ENCODE data around the gene HPN.
A peak's percentile ranks its signal among the peaks of the same experiment; 100 is the strongest.

HPN gene

DNA sequence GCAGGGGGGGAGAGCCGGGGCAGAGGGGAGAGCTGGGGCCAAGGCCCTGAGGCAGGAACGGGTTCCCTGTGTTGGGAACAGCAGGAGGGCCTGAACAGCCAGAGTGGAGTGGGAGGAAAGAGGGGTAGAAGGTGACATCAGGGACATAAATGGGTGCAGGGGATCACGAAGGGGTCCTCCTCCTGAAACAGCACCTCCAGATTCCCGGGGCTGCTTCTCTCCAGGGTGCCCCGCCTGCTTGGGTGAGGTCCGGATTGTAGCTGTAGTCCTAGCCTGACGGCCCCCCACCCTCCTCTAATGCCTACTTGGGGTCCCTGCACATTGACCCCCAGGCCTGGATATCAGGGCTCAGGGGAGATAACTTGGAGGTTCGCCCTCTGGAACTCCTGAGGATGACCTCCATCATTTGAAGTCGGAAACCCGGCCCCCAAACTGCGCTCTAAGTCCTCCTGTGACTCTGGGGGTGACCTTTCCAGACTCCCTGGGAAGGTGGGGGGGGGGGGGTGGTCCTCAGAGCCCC lies 11.7 kb upstream of the HPN start:
- TF ChIP-seq, protein P1, sequence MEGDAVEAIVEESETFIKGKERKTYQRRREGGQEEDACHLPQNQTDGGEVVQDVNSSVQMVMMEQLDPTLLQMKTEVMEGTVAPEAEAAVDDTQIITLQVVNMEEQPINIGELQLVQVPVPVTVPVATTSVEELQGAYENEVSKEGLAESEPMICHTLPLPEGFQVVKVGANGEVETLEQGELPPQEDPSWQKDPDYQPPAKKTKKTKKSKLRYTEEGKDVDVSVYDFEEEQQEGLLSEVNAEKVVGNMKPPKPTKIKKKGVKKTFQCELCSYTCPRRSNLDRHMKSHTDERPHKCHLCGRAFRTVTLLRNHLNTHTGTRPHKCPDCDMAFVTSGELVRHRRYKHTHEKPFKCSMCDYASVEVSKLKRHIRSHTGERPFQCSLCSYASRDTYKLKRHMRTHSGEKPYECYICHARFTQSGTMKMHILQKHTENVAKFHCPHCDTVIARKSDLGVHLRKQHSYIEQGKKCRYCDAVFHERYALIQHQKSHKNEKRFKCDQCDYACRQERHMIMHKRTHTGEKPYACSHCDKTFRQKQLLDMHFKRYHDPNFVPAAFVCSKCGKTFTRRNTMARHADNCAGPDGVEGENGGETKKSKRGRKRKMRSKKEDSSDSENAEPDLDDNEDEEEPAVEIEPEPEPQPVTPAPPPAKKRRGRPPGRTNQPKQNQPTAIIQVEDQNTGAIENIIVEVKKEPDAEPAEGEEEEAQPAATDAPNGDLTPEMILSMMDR (IDR thresholded peaks at IDR 0.05; ENCODE audit: control insufficient read depth, extremely low read depth, insufficient read depth), result no peak
- H3K4me3 ChIP-seq (ENCODE audit: low read depth, low read length), result peak overlapping the region; percentile 19
- no peak for DNase-seq (ENCODE audit: low read depth)

DNA sequence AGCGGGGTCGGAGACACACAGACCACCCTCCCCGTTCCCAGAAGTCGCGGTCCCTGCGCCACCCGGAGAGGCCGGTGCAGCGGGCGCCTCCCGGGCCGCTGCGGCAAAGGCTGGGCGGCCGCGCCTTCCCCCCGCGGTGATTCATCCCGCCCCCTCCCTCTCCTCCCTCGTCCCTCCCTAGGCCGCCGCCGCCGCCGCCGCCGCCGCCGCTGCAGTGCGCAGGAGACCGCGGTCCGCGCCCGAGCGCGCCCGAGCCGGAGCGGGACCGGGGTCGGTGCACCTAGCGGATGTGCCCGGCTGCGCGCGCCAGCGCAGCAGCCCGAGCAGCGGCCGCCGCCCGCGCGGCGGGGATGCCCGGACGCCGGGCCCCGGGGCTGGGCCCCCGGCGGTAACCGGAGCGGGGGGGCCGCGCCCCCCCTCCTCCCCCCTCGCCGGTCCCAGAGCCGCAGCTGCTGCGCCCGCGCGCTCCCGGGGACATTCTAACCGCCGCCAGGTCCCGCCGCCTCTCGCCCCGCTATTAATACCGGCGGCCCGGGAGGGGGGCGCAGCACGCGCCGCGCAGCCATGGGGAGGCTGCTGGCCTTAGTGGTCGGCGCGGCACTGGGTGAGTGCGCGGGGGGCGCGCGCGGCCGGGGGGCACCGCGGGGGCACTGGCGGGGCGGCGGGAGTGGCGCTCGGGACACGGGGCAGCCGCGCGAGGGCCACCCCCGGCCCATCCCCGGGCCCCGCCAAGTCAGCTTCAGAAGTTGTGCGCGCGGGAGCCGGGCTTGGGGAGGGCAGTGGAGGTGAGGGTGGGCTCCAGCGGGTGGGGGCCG lies 11.1 kb upstream of the HPN start, which contains the start of gene SCN1B:
SCN1B (plus strand) TSS at position 214 of the 815 bp plus-strand sequence; CDS start at position 565, 351 bp downstream.
- peak within 1 kb of the TSS; percentile 23 for H3K4me3 ChIP-seq (ENCODE audit: low read depth, low read length)
- DNase-seq (ENCODE audit: low read depth), result no peak
- TF ChIP-seq, protein P1 (IDR thresholded peaks at IDR 0.05; ENCODE audit: control insufficient read depth, extremely low read depth, insufficient read depth), result no peak

DNA sequence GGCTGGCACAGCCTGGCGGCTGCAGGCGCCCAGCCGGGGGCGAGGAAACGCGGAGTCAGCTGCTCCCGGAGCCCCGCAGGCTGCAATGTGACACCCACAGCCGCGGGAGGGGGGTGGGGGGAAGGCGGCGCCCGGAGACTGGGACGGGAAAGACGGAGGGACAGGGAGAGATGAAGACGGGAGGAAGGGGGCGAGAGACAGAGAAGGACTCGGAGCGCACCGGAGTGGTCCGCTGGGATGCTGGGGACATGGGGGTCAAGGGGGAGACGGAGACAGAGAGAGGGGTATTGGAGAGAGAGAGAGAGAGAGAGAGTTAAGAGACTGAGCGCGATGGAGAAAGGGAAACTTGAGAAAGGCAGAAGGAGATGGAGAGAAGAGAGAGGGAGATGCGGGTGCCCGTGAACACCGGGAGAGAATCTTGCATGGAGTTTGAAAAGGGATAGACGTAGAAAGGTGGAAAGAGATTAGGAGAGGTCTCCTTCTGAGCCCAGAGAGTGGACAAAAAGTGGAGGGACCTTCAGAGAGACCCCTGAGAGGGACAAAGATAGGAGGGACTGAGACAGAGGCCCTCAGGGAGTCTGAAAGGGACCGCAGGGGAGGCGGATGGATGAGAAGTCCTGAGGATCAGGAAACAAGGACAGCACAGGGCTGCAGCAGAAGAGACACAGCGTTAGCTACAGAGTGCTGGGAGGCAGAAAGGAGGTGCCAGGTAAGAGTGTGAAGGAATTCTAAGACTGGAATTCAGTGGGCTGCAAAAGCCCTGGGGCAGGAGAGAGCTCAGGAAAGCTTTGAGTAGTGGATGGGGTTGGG lies 10.2 kb upstream of the HPN start:
- no peak for DNase-seq (ENCODE audit: low read depth)

DNA sequence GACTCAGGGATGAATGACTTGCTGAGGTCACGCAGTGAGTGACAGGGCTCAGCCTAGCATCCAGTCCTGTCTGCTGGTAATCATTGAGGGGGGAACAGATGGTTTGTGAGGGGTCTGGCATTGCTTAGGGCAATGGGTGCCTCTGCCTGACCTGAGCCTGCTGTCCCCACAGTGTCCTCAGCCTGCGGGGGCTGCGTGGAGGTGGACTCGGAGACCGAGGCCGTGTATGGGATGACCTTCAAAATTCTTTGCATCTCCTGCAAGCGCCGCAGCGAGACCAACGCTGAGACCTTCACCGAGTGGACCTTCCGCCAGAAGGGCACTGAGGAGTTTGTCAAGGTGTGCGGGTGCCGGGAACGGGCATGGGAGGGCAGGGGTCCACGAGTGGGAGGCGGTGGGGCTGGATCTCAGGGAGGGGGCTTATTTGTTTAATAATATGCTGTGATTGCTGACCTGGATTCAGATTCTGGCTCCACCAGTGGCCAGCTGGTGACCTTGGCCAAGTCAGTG lies 9.1 kb upstream of the HPN start:
- DNase-seq (ENCODE audit: low read depth), result no peak
- TF ChIP-seq, protein P1 (IDR thresholded peaks at IDR 0.05; ENCODE audit: control insufficient read depth, extremely low read depth, insufficient read depth), result no peak
- H3K4me3 ChIP-seq (ENCODE audit: low read depth, low read length), result no peak overlapping the region

More for the DNA sequence above, 10.2 kb upstream of the HPN start:
- no peak overlapping the region; the same call in 1 of the 2 replicates for H3K4me3 ChIP-seq (ENCODE audit: low read depth, low read length)
- TF ChIP-seq, protein P1 (IDR thresholded peaks at IDR 0.05; ENCODE audit: control insufficient read depth, extremely low read depth, insufficient read depth), result no peak

DNA sequence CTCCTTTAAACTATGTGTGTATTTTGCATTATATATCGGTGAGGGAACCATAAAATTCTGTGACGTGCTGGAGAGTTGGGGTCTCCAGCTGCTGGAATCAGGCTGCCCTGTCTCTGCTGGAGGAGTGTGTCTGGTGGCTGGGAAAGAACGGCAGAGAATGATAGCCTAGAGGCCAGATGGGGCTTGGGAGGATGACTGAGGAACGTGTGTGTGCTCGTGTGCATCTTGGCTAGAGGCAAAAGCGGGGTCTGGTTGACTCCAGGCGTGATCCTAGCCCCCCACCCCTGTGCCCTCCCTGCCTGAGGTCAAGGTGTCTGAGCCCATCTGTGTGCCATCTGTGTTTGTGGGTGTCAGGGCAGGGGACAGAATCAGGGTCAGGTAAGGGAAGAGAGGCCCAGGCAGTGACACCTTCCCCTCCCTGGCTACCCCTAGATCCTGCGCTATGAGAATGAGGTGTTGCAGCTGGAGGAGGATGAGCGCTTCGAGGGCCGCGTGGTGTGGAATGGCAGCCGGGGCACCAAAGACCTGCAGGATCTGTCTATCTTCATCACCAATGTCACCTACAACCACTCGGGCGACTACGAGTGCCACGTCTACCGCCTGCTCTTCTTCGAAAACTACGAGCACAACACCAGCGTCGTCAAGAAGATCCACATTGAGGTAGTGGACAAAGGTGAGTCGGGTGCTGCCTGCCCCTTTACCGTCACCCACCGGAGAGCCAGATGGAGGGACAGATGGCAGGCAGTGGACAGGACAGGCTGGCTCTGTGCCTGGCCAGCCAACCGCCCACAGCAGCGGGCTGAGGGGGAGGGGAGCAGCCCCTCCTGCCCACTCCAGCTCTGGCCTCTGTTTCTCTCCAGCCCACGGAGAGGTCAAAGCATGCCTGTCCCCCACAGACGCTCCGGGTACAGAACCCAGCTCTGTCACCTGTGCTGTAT lies 8.2 kb upstream of the HPN start:
- no peak for DNase-seq (ENCODE audit: low read depth)
- TF ChIP-seq, protein P1 (IDR thresholded peaks at IDR 0.05; ENCODE audit: control insufficient read depth, extremely low read depth, insufficient read depth), result no peak
- no peak overlapping the region for H3K4me3 ChIP-seq (ENCODE audit: low read depth, low read length)

DNA sequence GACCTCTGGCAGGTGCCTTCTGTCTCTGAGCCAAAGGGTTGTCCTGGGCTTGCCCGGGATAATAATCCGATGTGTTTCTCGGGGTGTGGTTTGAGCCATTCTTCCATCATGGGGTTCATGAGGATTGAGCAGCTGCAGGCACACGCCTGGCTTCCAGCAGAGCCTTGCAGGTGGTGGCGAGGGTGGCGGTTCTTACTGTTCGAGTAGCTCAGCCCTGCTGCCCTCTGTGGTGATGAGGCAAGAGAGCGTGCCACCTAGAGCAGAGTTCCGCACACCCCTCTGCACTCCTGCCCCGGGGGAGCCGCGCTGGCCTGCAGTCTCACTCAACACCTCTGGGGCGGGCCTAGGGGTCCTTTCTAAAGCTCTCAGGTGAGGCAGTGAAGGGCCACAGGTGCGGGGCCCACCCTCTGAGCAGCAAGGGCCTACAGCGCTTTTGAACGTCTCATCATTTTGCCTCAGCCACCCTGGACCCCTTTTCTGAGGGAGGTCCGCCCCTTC lies 7.5 kb upstream of the HPN start:
- H3K4me3 ChIP-seq (ENCODE audit: low read depth, low read length), result no peak overlapping the region
- no peak for DNase-seq (ENCODE audit: low read depth)
- TF ChIP-seq, protein P1 (IDR thresholded peaks at IDR 0.05; ENCODE audit: control insufficient read depth, extremely low read depth, insufficient read depth), result no peak

Data from LNCaP clone FGC (cell line).